Measurements from ENCODE around the gene PPFIA3.
"Not testable (repeated sequence)": the region's sequence is repeated elsewhere in the genome, so short reads cannot be mapped to it uniquely, and the experiment has no call there.

The PPFIA3 gene

GRCh38 chr19:49119411-49120324 lies at the start of gene PPFIA3:
PPFIA3 (plus strand) TSS chr19:49119544; CDS start chr19:49127874, 8,330 bp downstream.
- DNase-seq (ENCODE audit: low read depth in 2 of 2) = no peak

GRCh38 chr19:49070416-49070815 lies 48.9 kb upstream of the PPFIA3 start:
- no peak for DNase-seq (ENCODE audit: low read depth in 2 of 2)

GRCh38 chr19:49071860-49072547 lies 47.3 kb upstream of the PPFIA3 start:
- no peak for DNase-seq (ENCODE audit: low read depth in 2 of 2)

GRCh38 chr19:49073514-49074378 lies 45.6 kb upstream of the PPFIA3 start:
- DNase-seq (ENCODE audit: low read depth in 2 of 2) = no peak

GRCh38 chr19:49074869-49075268 lies 44.5 kb upstream of the PPFIA3 start:
- DNase-seq (ENCODE audit: low read depth in 2 of 2) = not testable (repeated sequence)

- DNase-seq (ENCODE audit: low read depth in 2 of 2) = no peak
These were observed 39.0 kb upstream of the PPFIA3 start for GRCh38 chr19:49080392-49080791.

- no peak for DNase-seq (ENCODE audit: low read depth in 2 of 2)
These were observed 38.1 kb upstream of the PPFIA3 start for GRCh38 chr19:49081273-49081672.

GRCh38 chr19:49084206-49085019 lies 34.9 kb upstream of the PPFIA3 start:
- DNase-seq (ENCODE audit: low read depth in 2 of 2) = no peak

GRCh38 chr19:49085020-49085867 lies 34.1 kb upstream of the PPFIA3 start, which contains the start of gene SNRNP70:
SNRNP70 (plus strand) TSS chr19:49085451; CDS start chr19:49086415, 964 bp downstream.
- DNase-seq (ENCODE audit: low read depth in 2 of 2) = peak; percentile 95 to 99

- no peak for DNase-seq (ENCODE audit: low read depth in 2 of 2)
These were observed 33.5 kb upstream of the PPFIA3 start for GRCh38 chr19:49085868-49086232.

GRCh38 chr19:49086296-49086695 lies 33.0 kb upstream of the PPFIA3 start:
- DNase-seq (ENCODE audit: low read depth in 2 of 2) = no peak

GRCh38 chr19:49091391-49092038 lies 27.8 kb upstream of the PPFIA3 start:
- no peak for DNase-seq (ENCODE audit: low read depth in 2 of 2)

GRCh38 chr19:49092686-49093085 lies 26.7 kb upstream of the PPFIA3 start:
- no peak for DNase-seq (ENCODE audit: low read depth in 2 of 2)

- no peak for DNase-seq (ENCODE audit: low read depth in 2 of 2)
These were observed 24.6 kb upstream of the PPFIA3 start for GRCh38 chr19:49094505-49095482.

GRCh38 chr19:49097453-49098288 lies 21.7 kb upstream of the PPFIA3 start:
- peak; percentile 31 to 39 for DNase-seq (ENCODE audit: low read depth in 2 of 2)

- no peak for DNase-seq (ENCODE audit: low read depth in 2 of 2)
These were observed 20.5 kb upstream of the PPFIA3 start for GRCh38 chr19:49098795-49099194.

GRCh38 chr19:49101160-49101559 lies 18.2 kb upstream of the PPFIA3 start:
- no peak for DNase-seq (ENCODE audit: low read depth in 2 of 2)

Data from stimulated activated CD4-positive, alpha-beta T cell treated with anti-CD3 and anti-CD28 coated beads, Interleukin-1b, Interleukin-23, amount 100 ng/mL, for 1 hour (primary cell).